ENCODE data around the gene ROBO1. TPM values are rescaled to one million over a fixed set of nuclear protein-coding genes. Genes with fewer than 3 reads are reported as not detected.

Gene ROBO1
- total RNA-seq, 1 donor from 2014 or later: 7.1 TPM

GRCh38 chr3:79766496-79767193 is 1.2 kb downstream of the ROBO1 start:
- Histone ChIP-seq H3K36me3 (no peaks in the 10 kb centered on the region), H3K27me3 (ENCODE audit: low read depth) (peaks cover 66% of the 10 kb centered on the region), H3K27ac (replicated peaks) (no peak overlapping the region), H3K9me3 (replicated peaks) (no peaks in the 10 kb centered on the region), H3K4me3 (peak overlapping the region; percentile 42), H3K4me1 (peaks cover 15% of the 10 kb centered on the region)
- intact Hi-C loops (cut with micrococcal nuclease): no loop called here
- TF ChIP-seq CTCF (IDR thresholded peaks at IDR 0.05; ENCODE audit: borderline replicate concordance): no peak
- no peak for DNase-seq

- intact Hi-C loops (cut with micrococcal nuclease): no loop called here
- Histone ChIP-seq H3K4me3 (no peak overlapping the region), H3K9me3 (replicated peaks) (no peaks in the 10 kb centered on the region), H3K4me1 (peaks cover 15% of the 10 kb centered on the region), H3K36me3 (no peaks in the 10 kb centered on the region), H3K27me3 (ENCODE audit: low read depth) (peaks cover 66% of the 10 kb centered on the region), H3K27ac (replicated peaks) (no peak overlapping the region)
- no peak for TF ChIP-seq CTCF (IDR thresholded peaks at IDR 0.05; ENCODE audit: borderline replicate concordance)
- DNase-seq: no peak
Measured at GRCh38 chr3:79765911-79766310, 1.9 kb downstream of the ROBO1 start.

- Histone ChIP-seq H3K9me3 (replicated peaks) (no peaks in the 10 kb centered on the region), H3K4me1 (peaks cover 2% of the 10 kb centered on the region), H3K36me3 (no peaks in the 10 kb centered on the region), H3K4me3 (no peak overlapping the region), H3K27me3 (ENCODE audit: low read depth) (peaks cover 31% of the 10 kb centered on the region), H3K27ac (replicated peaks) (no peak overlapping the region)
- intact Hi-C loops (cut with micrococcal nuclease): no loop called here
- no peak for DNase-seq
- no peak for TF ChIP-seq CTCF (IDR thresholded peaks at IDR 0.05; ENCODE audit: borderline replicate concordance)
Measured at GRCh38 chr3:79761441-79761840, 6.4 kb downstream of the ROBO1 start.

GRCh38 chr3:79751703-79752102 is 16.1 kb downstream of the ROBO1 start:
- H3K4me3 ChIP-seq: no peak overlapping the region
- no peak overlapping the region for H3K27ac ChIP-seq (replicated peaks)
- DNase-seq: no peak
- peaks cover 10% of the 10 kb centered on the region for H3K9me3 ChIP-seq (replicated peaks)
- intact Hi-C loops (cut with micrococcal nuclease): no loop called here
- no peaks in the 10 kb centered on the region for H3K36me3 ChIP-seq
- H3K27me3 ChIP-seq (ENCODE audit: low read depth): no peaks in the 10 kb centered on the region
- H3K4me1 ChIP-seq: no peaks in the 10 kb centered on the region
- no peak for TF ChIP-seq CTCF (IDR thresholded peaks at IDR 0.05; ENCODE audit: borderline replicate concordance)

- Histone ChIP-seq H3K9me3 (replicated peaks) (peaks cover 17% of the 10 kb centered on the region), H3K27ac (replicated peaks) (no peak overlapping the region), H3K4me1 (no peaks in the 10 kb centered on the region), H3K36me3 (no peaks in the 10 kb centered on the region), H3K27me3 (ENCODE audit: low read depth) (no peaks in the 10 kb centered on the region), H3K4me3 (no peak overlapping the region)
- intact Hi-C loops (cut with micrococcal nuclease): no loop called here
- DNase-seq: no peak
- no peak for TF ChIP-seq CTCF (IDR thresholded peaks at IDR 0.05; ENCODE audit: borderline replicate concordance)
Measured at GRCh38 chr3:79737530-79737929, 30.3 kb downstream of the ROBO1 start.

Measured in left ventricle myocardium inferior (tissue), 1 donor.